ENCODE results near the gene ARL2BP.

GRCh38 chr16:57285379-57285778 lies 40.3 kb downstream of the ARL2BP start:
- TF ChIP-seq RFX1 (IDR thresholded peaks at IDR 0.05) (no peak), SNRNP70 (IDR thresholded peaks at IDR 0.05; ENCODE audit: low read depth, low read length) (no peak), TEAD2 (CRISPR knock-in tag; IDR thresholded peaks at IDR 0.05) (no peak), GTF2F1 (IDR thresholded peaks at IDR 0.05; ENCODE audit: low read length) (no peak), PRPF4 (IDR thresholded peaks at IDR 0.05; ENCODE audit: low read depth, low read length, poor library complexity, severe bottlenecking) (no peak), EED (CRISPR knock-in tag; IDR thresholded peaks at IDR 0.05) (no peak), POLR2A (IDR thresholded peaks at IDR 0.05; ENCODE audit: insufficient read depth in 1 of 2, low read depth in 2 of 2, low read length in 2 of 2) (no peak)
